Peyer's patch (tissue), 4 donors: ENCODE results near the gene FOXO3B. TPM values are rescaled to one million over a fixed set of nuclear protein-coding genes. Genes with fewer than 3 reads are reported as not detected.
"Not testable (repeated sequence)": the region's sequence is repeated elsewhere in the genome, so short reads cannot be mapped to it uniquely, and the experiment has no call there.

Source experiments
- DNase-seq, 3 donors: peaks; one replicate each; pipeline ENCODE4 v3.0.0-alpha.2; 2017 to 2019
- H3K27ac ChIP-seq, 4 donors: fragments of 200-600 bp; sonication (generic); one replicate each; pipeline ENCODE4 v1.5.1; 2016 to 2019
- H3K27me3 ChIP-seq, 2 donors: fragments of 200-600 bp; sonication (generic); one replicate each; pipeline ENCODE4 v1.5.1; 2019
- H3K36me3 ChIP-seq, 3 donors: fragments of 200-600 bp; sonication (generic); one replicate each; pipeline ENCODE4 v1.5.1; 2016 to 2019
- H3K4me1 ChIP-seq, 4 donors: fragments of 200-600 bp; sonication (generic); one replicate each; pipeline ENCODE4 v1.5.1; 2016 to 2019
- H3K4me3 ChIP-seq, 4 donors: fragments of 200-600 bp; sonication (generic); 1 replicate in 3 of 4; 2 replicates in 1 of 4; pipeline ENCODE4 v1.5.1; 2016 to 2019; ENCODE audit warnings: mild to moderate bottlenecking in 1 of 4
- H3K9me3 ChIP-seq, 4 donors: fragments of 200-600 bp; sonication (generic); one replicate each; pipeline ENCODE4 v1.5.1; 2016 to 2019; ENCODE audit warnings: mild to moderate bottlenecking in 1 of 4
- total RNA-seq, 4 donors: library from RNA; depleted of rRNA; stranded (reverse); fragments of >200 nt; gene quantifications; one replicate each; pipeline ENCODE4 v1.1.0, GENCODE V29; 2016

Gene FOXO3B
- total RNA-seq, 4 donors from 2014 or later: 2.5 to 14.0 (median 5.5) TPM

DNA sequence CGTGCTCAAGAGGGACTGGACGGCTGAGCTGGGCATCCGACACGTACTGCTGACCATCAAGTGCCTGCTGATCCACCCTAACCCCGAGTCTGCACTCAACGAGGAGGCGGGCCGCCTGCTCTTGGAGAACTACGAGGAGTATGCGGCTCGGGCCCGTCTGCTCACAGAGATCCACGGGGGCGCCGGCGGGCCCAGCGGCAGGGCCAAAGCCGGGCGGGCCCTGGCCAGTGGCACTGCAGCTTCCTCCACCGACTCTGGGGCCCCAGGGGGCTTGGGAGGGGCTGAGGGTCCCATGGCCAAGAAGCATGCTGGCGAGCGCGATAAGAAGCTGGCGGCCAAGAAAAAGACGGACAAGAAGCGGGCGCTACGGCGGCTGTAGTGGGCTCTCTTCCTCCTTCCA is 4.7 kb downstream of the FOXO3B start:
- not testable (repeated sequence) for H3K4me1 ChIP-seq

DNA sequence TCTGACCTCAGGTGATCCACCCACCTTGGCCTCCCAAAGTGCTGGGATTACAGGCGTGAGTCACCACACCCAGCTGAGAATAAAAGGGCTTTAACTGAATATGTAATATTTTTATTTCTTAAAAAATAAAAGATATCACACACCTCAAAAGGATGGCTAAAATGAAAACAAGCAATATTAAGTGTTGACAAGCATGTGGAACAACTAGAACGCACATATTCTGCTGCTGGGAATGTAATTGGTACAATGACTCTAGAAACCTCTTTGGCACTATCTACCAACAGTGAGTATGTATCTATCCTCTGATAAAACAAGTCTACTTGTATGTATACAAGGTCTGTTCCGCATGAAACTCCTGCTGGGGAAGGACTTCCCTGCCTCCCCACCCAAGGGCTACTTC is 5.2 kb downstream of the FOXO3B start:
- H3K36me3 ChIP-seq, H3K4me3 ChIP-seq, H3K27ac ChIP-seq, DNase-seq, H3K27me3 ChIP-seq, H3K4me1 ChIP-seq, H3K9me3 ChIP-seq: not testable (repeated sequence)

More for the DNA sequence above, 4.7 kb downstream of the FOXO3B start:
- H3K27ac ChIP-seq, H3K27me3 ChIP-seq, H3K36me3 ChIP-seq, DNase-seq, H3K4me3 ChIP-seq, H3K9me3 ChIP-seq: not testable (repeated sequence)

DNA sequence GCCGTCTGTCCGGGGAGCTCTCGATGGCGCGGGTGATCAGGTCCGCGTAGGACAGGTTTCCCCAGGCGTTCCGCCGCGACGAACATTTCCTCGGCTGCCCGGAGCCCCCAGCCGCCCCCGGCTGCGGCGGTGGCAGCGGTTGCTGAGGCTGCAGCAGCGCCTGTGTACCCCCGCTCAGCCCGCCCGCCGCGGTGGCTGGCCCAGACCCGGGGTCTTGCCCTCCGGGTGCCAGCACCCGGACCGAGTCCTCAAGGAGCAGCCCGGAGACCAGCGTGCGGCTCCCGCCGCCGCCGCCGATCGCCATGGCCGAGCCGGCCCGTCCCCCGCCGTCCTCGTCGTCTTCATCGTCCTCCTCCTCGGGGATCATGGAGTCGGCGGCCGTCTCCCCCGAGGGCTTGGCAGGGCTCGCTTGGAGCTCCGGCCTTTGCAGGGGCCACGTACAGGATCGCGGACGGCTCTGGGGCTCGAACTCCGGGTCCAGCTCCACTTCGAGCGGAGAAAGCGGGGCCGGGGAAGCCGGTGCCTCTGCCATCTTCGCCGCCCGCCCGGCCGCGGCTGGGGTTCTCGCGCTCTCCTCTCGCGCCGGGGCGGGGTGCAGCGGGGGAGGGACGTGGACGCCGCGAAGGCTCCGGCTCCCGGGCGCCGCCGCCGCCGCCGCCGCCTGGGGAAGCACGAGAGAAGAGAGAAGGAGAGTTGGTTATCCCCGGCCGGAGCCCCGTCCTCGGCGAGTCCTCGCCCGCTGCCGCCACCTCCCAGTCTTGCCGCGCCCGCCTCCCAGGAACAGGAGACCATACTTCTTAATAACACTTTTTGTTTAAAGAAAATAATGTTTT is 9.5 kb downstream of the FOXO3B start:
- peaks cover 0 to 11% (median 0%) of the 10 kb centered on the region in 3 donors for H3K36me3 ChIP-seq
- not testable (repeated sequence) for H3K4me1 ChIP-seq, H3K4me3 ChIP-seq, DNase-seq, H3K27ac ChIP-seq, H3K27me3 ChIP-seq, H3K9me3 ChIP-seq

DNA sequence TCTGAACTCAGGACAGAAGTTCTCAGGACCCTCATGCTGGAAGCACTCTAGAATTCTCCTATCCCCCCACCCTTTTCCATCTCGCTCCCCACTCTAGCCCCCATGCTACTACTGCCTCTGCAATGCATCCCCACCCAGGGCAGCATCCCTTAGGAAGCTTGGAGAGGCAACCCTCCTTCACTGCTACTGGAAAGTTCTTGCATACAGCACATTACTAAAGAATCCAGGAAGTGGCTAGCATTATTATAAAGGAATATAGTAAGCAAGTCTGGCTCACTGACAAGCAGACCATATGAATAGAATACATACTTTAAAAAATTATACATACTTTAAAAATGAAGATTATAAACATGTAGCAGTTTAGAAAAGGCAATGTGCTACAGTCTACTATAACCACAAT is 13.5 kb downstream of the FOXO3B start:
- not testable (repeated sequence) for H3K27ac ChIP-seq, DNase-seq, H3K27me3 ChIP-seq, H3K4me3 ChIP-seq, H3K9me3 ChIP-seq, H3K4me1 ChIP-seq
- peaks cover 0 to 11% (median 0%) of the 10 kb centered on the region in 3 donors for H3K36me3 ChIP-seq

DNA sequence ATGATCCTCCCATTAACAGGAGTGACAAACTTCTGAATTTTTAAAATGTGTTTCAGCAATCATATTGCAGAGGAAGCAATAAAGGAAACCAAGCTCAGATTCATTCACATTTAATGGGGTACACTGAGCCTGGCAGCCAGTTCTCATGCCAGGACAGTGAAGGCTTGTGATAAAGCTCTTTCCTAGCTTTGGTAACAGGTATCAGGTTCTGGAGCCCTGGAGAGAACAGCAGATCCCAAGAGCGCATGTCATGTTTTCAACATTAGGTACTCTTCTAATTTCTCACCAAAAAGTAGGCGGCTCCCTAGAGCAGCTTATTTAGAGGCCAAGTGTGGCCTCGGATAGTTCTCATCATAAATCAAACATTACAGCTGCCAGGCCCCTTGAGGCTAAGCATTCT is 14.6 kb downstream of the FOXO3B start:
- peaks cover 0 to 11% (median under 1%) of the 10 kb centered on the region in 4 donors for H3K9me3 ChIP-seq
- H3K27ac ChIP-seq, H3K4me1 ChIP-seq, H3K27me3 ChIP-seq, H3K4me3 ChIP-seq, DNase-seq: not testable (repeated sequence)
- peaks cover 0 to 11% (median 0%) of the 10 kb centered on the region in 3 donors for H3K36me3 ChIP-seq

DNA sequence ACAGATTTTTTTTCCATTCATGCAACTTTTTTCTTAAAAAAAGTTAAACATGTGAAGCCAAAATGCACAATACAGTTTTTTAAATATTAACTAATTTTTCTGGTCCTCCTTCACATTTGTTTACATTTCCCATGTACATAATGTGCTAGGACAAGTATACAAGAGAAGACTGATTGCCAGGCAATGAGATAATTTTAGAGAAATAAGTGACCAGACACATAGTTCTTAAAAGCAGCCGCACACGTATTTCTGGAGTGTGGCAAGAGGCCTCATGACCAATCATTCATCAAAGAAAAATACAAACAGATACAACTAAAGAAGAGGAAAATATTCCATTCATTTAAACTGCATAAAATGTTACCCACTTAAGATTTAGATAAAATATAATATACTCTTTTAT is 15.8 kb downstream of the FOXO3B start:
- peaks cover 0 to 21% (median 5%) of the 10 kb centered on the region in 4 donors for H3K9me3 ChIP-seq
- not testable (repeated sequence) for H3K27me3 ChIP-seq, H3K4me3 ChIP-seq, H3K27ac ChIP-seq, H3K4me1 ChIP-seq, DNase-seq, H3K36me3 ChIP-seq

DNA sequence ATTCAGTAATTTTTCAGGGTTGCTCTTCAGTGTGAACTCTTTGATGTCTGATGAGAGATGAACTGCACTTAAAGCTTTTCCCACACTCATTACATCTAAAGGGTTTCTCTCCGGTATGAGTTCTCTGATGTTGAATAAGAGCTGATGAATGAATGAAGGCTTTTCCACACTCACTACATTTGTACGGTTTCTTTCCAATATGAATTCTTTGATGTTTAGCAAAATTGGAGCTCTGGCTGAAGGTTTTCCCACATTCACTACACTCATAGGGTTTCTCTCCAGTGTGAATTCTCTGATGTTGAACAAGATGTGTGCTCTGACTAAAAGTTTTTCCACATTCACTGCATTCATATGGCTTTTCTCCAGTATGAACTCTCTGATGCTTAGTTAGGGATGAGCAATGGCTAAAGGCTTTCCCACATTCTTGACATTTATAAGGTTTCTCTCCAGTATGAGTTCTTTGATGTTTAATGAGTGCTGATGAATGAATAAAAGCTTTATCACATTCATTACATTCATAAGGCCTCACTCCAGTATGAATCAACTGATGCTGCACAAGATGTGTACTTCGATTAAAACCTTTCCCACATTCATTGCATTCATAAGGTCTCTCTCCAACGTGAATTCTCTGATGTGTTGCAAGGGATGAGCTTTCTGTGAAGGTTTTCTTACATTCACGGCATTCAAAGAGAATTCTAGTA is 20.0 kb downstream of the FOXO3B start:
- not testable (repeated sequence) for DNase-seq, H3K4me1 ChIP-seq, H3K27ac ChIP-seq, H3K4me3 ChIP-seq, H3K27me3 ChIP-seq, H3K36me3 ChIP-seq
- peaks cover 0 to 29% (median 7%) of the 10 kb centered on the region in 4 donors for H3K9me3 ChIP-seq

DNA sequence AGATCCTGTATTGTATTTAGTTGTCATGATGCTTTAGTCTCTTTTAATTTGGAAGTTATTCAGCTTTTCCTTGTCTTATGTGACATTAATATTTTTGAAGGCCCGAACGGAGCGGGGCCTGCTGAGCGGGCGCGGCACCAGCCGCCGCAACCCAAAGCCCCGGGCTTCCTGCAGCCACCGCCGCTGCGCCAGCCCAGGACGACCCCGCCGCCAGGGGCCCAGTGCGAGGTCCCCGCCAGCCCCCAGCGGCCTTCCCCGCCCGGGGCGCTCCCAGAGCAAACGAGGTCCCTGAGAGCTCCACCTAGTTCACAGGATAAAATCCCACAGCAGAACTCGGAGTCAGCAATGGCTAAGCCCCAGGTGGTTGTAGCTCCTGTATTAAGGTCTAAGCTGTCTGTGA is 32.0 kb downstream of the FOXO3B start:
- not testable (repeated sequence) for H3K27ac ChIP-seq

DNA sequence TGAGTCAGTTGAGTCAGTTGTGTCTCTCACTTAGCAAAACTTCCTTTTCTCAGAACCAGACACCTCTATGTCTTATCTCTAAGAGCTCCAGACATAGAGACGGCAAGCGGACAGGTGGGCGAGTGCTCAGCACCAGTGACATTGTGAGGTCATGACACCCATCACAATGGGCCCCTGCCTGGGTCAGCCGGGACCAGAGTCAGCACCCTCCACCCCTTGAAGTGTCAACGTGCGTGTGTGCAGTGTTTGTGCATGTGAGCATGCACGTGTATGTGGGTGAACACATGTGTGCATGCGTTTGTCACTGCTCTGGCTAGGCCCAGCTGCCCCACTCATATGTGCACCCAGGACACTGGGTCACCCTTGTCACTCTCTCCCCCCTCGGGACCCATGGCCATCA is 37.8 kb downstream of the FOXO3B start, which contains the start of gene TBC1D28:
TBC1D28 (minus strand) TSS at position 101 of the 400 bp plus-strand sequence. CDS start 3,039 bp downstream, outside the sequence.
- H3K9me3 ChIP-seq, H3K4me3 ChIP-seq, H3K4me1 ChIP-seq, DNase-seq, H3K27me3 ChIP-seq, H3K27ac ChIP-seq, H3K36me3 ChIP-seq: not testable (repeated sequence)

More for the DNA sequence above, 32.0 kb downstream of the FOXO3B start:
- H3K27me3 ChIP-seq, H3K4me1 ChIP-seq, H3K36me3 ChIP-seq, DNase-seq, H3K4me3 ChIP-seq, H3K9me3 ChIP-seq: not testable (repeated sequence)

DNA sequence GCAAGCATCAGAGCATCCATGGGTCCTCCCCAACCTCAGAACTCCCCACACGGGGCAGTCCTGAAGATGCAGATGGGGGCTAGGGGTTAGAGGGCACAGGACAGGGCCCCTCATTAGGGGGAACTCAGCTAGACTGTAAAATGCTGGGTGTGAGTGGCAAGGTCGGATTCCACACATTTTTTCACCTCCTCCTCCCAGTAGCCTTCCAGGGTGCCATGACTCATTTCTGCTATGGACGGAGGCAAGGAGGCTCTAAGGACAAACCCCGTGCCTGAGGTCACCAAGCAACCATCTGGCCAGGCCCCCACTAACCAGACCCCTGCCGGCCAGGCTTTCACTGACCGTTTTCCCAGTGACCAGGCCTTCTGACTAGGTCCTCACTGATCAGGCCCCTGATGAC is 39.0 kb downstream of the FOXO3B start:
- not testable (repeated sequence) for H3K4me3 ChIP-seq, H3K9me3 ChIP-seq, H3K4me1 ChIP-seq, H3K27ac ChIP-seq, H3K36me3 ChIP-seq, DNase-seq, H3K27me3 ChIP-seq

DNA sequence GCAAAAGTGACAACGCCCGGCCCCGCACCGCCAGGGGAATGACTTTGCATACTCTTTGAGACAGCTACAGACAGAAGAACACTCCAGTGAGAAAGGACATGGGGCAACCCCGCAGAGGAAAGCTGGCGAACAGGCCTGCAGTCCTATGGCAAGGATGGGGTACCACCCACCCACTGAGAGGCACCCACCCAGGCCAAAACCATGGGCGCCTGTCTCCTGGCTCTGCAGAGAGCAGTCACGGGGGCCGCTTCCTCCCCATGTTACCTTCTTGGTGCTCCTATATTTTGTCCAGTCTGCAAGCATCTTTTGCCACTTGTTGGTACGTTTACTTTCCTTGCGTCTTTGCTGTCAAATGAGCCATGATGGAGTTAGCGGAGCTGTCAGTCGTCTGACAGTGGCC is 43.8 kb downstream of the FOXO3B start:
- not testable (repeated sequence) for DNase-seq, H3K4me1 ChIP-seq, H3K9me3 ChIP-seq, H3K27me3 ChIP-seq, H3K36me3 ChIP-seq, H3K27ac ChIP-seq, H3K4me3 ChIP-seq

DNA sequence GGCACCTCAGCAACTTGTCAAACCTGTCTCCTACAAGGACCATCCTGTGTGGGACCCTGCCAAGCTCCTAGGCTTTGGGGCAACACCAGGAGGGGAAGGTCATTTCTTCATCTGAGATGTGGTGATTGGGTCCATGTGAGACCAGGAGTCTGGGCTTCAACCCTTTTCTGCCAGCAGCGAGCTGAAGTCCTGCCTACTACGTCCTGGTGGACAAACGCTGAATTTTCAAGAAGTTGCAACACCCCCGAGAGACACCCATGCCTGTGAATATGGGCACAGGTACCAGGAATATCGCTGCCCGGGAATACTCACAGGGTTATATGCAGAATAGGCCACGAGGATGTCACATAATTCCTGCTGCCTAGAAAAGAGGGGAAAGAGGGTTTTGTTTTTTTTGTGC is 45.9 kb downstream of the FOXO3B start:
- H3K36me3 ChIP-seq, H3K27ac ChIP-seq, H3K9me3 ChIP-seq, DNase-seq, H3K27me3 ChIP-seq, H3K4me3 ChIP-seq, H3K4me1 ChIP-seq: not testable (repeated sequence)

DNA sequence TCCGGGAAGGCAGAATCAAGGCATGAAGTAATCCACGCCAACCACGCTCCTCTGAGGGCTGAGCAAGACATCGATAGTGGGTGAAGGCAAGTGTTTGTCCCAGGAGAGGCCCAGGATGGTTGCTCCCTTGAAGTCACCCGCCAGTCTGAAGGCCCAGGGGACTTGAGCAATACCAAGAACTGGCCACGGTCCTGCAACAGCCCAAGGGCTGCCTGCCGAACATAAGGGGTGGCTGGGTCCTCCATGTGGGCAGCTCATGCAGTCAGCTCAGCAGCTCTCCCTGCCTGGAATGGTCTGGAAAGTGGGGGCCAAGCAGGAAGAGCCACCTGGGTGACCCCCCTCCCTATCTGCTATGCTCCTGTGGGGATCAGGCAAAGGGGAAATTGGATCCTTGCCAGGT is 46.3 kb downstream of the FOXO3B start:
- H3K4me3 ChIP-seq, H3K36me3 ChIP-seq, H3K27me3 ChIP-seq, H3K4me1 ChIP-seq, H3K27ac ChIP-seq, DNase-seq, H3K9me3 ChIP-seq: not testable (repeated sequence)

DNA sequence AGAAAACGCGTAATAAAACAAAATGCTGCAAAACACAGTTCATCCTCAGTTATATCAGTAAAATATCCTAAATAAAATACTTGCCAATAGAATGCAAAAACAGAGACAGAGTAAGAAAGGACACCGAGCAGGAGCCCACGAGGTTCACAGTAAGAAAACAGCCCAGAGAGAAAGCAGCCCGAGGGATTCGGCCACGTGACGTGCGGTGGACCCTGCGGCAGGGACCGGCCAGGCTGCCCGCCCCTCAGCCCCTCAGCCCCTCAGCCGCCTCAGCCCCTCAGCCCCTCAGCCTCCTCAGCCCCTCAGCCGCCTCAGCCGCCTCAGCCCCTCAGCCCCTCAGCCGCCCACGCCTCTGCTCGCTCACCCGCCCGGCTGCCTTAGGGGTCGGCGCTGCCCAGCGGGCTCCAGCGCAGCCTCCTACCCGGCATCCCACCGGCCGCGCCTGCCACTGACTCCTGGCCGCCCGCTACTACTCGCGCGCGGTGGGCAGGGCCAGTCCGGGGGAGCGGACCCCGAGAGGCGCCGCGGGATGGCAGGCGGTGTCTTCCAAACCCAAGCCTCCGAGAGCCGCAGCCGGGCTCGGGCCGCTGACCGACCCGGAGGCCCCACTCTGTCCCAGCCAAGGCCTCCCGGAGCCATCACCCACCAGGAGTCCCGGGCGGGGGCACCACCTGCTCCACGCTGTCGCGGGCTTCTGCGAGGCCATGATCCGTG is 47.4 kb downstream of the FOXO3B start:
- peak in 1 of 3 donors; percentile 41 for DNase-seq
- H3K4me3 ChIP-seq: peak overlapping the region in 2 of 4 donors; percentile 9 to 22

More for the DNA sequence above, 47.4 kb downstream of the FOXO3B start:
- H3K27ac ChIP-seq, H3K9me3 ChIP-seq, H3K27me3 ChIP-seq, H3K36me3 ChIP-seq, H3K4me1 ChIP-seq: not testable (repeated sequence)
